CD14-positive monocyte (primary cell): Measurements from ENCODE around the gene TOR1B. TPM values are rescaled to one million over a fixed set of nuclear protein-coding genes. Genes with fewer than 3 reads are reported as not detected.

Experiments used
- DNase-seq, 3 donors: peaks; one replicate each; pipeline ENCODE4 v3.0.0-alpha.2; 2011 to 2022
- H2AFZ ChIP-seq: 2 replicates; pipeline ENCODE4 v1.6.0; 2012; ENCODE audit warnings: mild to moderate bottlenecking, low read depth, low read length, inconsistent platforms; ENCODE audit not compliant: insufficient read depth, poor library complexity, severe bottlenecking
- H3K27ac ChIP-seq, 2 donors: 1 replicate in 1 of 2; 2 replicates in 1 of 2; pipeline ENCODE4 v1.5.1; 2012 to 2013; ENCODE audit warnings: low read length in 2 of 2, control low read depth in 1 of 2, inconsistent platforms in 1 of 2, low read depth in 1 of 2, mild to moderate bottlenecking in 1 of 2
- H3K27me3 ChIP-seq, 2 donors: one replicate each; pipeline versions ENCODE4 v1.6.0 to v1.6.1; 2011 to 2013; ENCODE audit warnings: low read length in 2 of 2; ENCODE audit not compliant: control insufficient read depth in 2 of 2, insufficient read depth in 2 of 2
- H3K36me3 ChIP-seq, 2 donors: replicated peaks in 1 of 2; 1 replicate in 1 of 2; 2 replicates in 1 of 2; pipeline versions ENCODE4 v1.5.1 to v1.6.1; 2012 to 2013; ENCODE audit warnings: low read length in 2 of 2, control low read depth in 1 of 2, inconsistent platforms in 1 of 2, mild to moderate bottlenecking in 1 of 2; ENCODE audit not compliant: insufficient read depth in 2 of 2, control insufficient read depth in 1 of 2
- H3K4me1 ChIP-seq, 2 donors: 1 replicate in 1 of 2; 2 replicates in 1 of 2; pipeline versions ENCODE4 v1.5.1 to v1.6.1; 2012 to 2013; ENCODE audit warnings: low read length in 2 of 2, control low read depth in 1 of 2, inconsistent platforms in 1 of 2, mild to moderate bottlenecking in 1 of 2, moderate library complexity in 1 of 2; ENCODE audit not compliant: insufficient read depth in 2 of 2, control insufficient read depth in 1 of 2
- H3K4me2 ChIP-seq: replicated peaks from 2 replicates; pipeline ENCODE3; 2012; ENCODE audit warnings: low read length, moderate library complexity, mild to moderate bottlenecking; ENCODE audit not compliant: poor library complexity, severe bottlenecking; ENCODE audit errors: extremely low read depth
- H3K4me3 ChIP-seq, 3 experiments: fragments of 200-600 bp in 1 of 3; sonication (generic) in 1 of 3; replicated peaks in 1 of 3; 1 replicate in 2 of 3; 2 replicates in 1 of 3; pipeline ENCODE4 v1.5.1; 2011 to 2013; ENCODE audit warnings: low read length in 3 of 3, mild to moderate bottlenecking in 3 of 3, control low read depth in 2 of 3, low read depth in 2 of 3, inconsistent platforms in 1 of 3, moderate library complexity in 1 of 3
- H3K79me2 ChIP-seq: 2 replicates; pipeline ENCODE4 v1.6.0; 2012; ENCODE audit warnings: mild to moderate bottlenecking, control low read depth, inconsistent platforms, low read length, moderate library complexity; ENCODE audit not compliant: insufficient read depth
- H3K9ac ChIP-seq: 2 replicates; pipeline ENCODE4 v1.6.0; 2017; ENCODE audit warnings: low read length, mild to moderate bottlenecking; ENCODE audit not compliant: insufficient read depth, poor library complexity, severe bottlenecking
- H3K9me3 ChIP-seq, 2 donors: replicated peaks in 1 of 2; 1 replicate in 1 of 2; 2 replicates in 1 of 2; pipeline versions ENCODE4 v1.5.1 to v1.6.1; 2012 to 2013; ENCODE audit warnings: low read length in 2 of 2, control low read depth in 1 of 2; ENCODE audit not compliant: control insufficient read depth in 1 of 2, insufficient read depth in 1 of 2
- H4K20me1 ChIP-seq: 2 replicates; pipeline ENCODE4 v1.6.0; 2012; ENCODE audit warnings: mild to moderate bottlenecking, low read length, control low read depth, moderate library complexity; ENCODE audit not compliant: insufficient read depth
- H3K27ac Mint-ChIP-seq, 7 donors: one replicate each; pipeline ENCODE4 v1.8.0; 2020; ENCODE audit warnings: mild to moderate bottlenecking in 7 of 7, mixed read lengths in 7 of 7, moderate library complexity in 6 of 7, inconsistent platforms in 2 of 7
- H3K27me3 Mint-ChIP-seq, 3 donors: one replicate each; pipeline ENCODE4 v1.8.0; 2021 to 2022; ENCODE audit warnings: low read depth in 3 of 3, mild to moderate bottlenecking in 3 of 3, mixed read lengths in 3 of 3, moderate library complexity in 3 of 3, inconsistent platforms in 1 of 3
- H3K36me3 Mint-ChIP-seq, 2 donors: one replicate each; pipeline ENCODE4 v1.8.0; 2020; ENCODE audit warnings: mixed read lengths in 2 of 2, inconsistent platforms in 1 of 2, mild to moderate bottlenecking in 1 of 2
- H3K4me1 Mint-ChIP-seq: one replicate; pipeline ENCODE4 v1.8.0; 2020; ENCODE audit warnings: mild to moderate bottlenecking, mixed read lengths
- H3K4me3 Mint-ChIP-seq, 2 donors: one replicate each; pipeline ENCODE4 v1.8.0; 2020; ENCODE audit warnings: mild to moderate bottlenecking in 2 of 2, mixed read lengths in 2 of 2, moderate library complexity in 1 of 2
- H3K9me3 Mint-ChIP-seq, 7 donors: one replicate each; pipeline ENCODE4 v1.8.0; 2020 to 2022; ENCODE audit warnings: mixed read lengths in 7 of 7, mild to moderate bottlenecking in 6 of 7, moderate library complexity in 6 of 7, inconsistent platforms in 2 of 7
- CTCF ChIP-seq: fragments of 200-600 bp; IDR thresholded peaks from one replicate; pipeline ENCODE4 v1.8.0; 2022; ENCODE audit warnings: antibody characterized with exemption, mild to moderate bottlenecking
- WGBS: methylation state at CpG from one replicate; pipeline ENCODE4 v1.1.5; 2013; ENCODE audit warnings: missing lambda C conversion rate; ENCODE audit not compliant: insufficient coverage; 5-methylcytosine and 5-hydroxymethylcytosine counted together
- intact Hi-C, 2 donors: fragments of 100-400 bp; cut with micrococcal nuclease; formaldehyde crosslinking; loops; one replicate each; pipeline versions ENCODE4 v1.15.0 to v1.15.1; 2023
- polyA plus RNA-seq, 3 donors: library from polyadenylated mRNA; depleted of rRNA in 1 of 3; unstranded in 2 of 3; stranded (reverse) in 1 of 3; fragments of 300-500 nt in 2 of 3; fragments of >200 nt in 1 of 3; fragmentation: Illumina TruSeq in 2 of 3; gene quantifications; 1 replicate in 2 of 3; 2 replicates in 1 of 3; pipeline ENCODE4 v1.2.3, GENCODE V29; 2012 to 2021

Gene TOR1B
- polyA plus RNA-seq, 3 donors, result 15.8 to 22.5 (median 18.0) TPM

- peaks cover 7 to 11% of the 10 kb centered on the region in 2 donors for H3K4me1 ChIP-seq
- H3K4me3 ChIP-seq, result no peak overlapping the region
- Mint-ChIP-seq H3K4me3 (no peak overlapping the region), H3K4me1 (peaks cover 15% of the 10 kb centered on the region), H3K27ac (no peak overlapping the region), H3K27me3 (no peaks in the 10 kb centered on the region), H3K36me3 (peaks cover 42 to 46% of the 10 kb centered on the region in 2 donors), H3K9me3 (peaks cover 0 to 3% (median 0%) of the 10 kb centered on the region in 7 donors)
- no peaks in the 10 kb centered on the region for H4K20me1 ChIP-seq
- WGBS, result no CpG with 5 or more reads among the region's 4 CpGs
- no peak overlapping the region for H3K4me2 ChIP-seq
- no peak overlapping the region for H2AFZ ChIP-seq
- no peak for TF ChIP-seq CTCF
- H3K27me3 ChIP-seq, result no peaks in the 10 kb centered on the region
- no peak overlapping the region for H3K27ac ChIP-seq
- no peaks in the 10 kb centered on the region for H3K79me2 ChIP-seq
- H3K36me3 ChIP-seq, result peaks cover 33 to 39% of the 10 kb centered on the region in 2 donors
- intact Hi-C loops, result no loop called here
- H3K9me3 ChIP-seq, result no peaks in the 10 kb centered on the region
- DNase-seq, result no peak
- no peak overlapping the region for H3K9ac ChIP-seq
These were observed 45.9 kb downstream of the TOR1B start for GRCh38 chr9:129848712-129849441.

- Histone ChIP-seq H3K4me3 (no peak overlapping the region), H3K4me2 (no peak overlapping the region), H3K9ac (no peak overlapping the region), H3K4me1 (peaks cover 7 to 11% of the 10 kb centered on the region in 2 donors), H3K36me3 (peaks cover 37 to 49% of the 10 kb centered on the region in 2 donors), H4K20me1 (no peaks in the 10 kb centered on the region), H3K9me3 (no peaks in the 10 kb centered on the region), H3K27ac (no peak overlapping the region), H3K79me2 (no peaks in the 10 kb centered on the region), H3K27me3 (no peaks in the 10 kb centered on the region), H2AFZ (no peak overlapping the region)
- WGBS, result 33% methylated on average over 1 of the region's 6 CpGs
- Mint-ChIP-seq H3K27me3 (no peaks in the 10 kb centered on the region), H3K4me1 (peaks cover 15% of the 10 kb centered on the region), H3K4me3 (no peak overlapping the region), H3K27ac (no peak overlapping the region), H3K36me3 (peaks cover 52 to 56% of the 10 kb centered on the region in 2 donors), H3K9me3 (peaks cover 0 to 3% (median 0%) of the 10 kb centered on the region in 7 donors)
- intact Hi-C loops, result no loop called here
- no peak for DNase-seq
- no peak for TF ChIP-seq CTCF
These were observed 46.9 kb downstream of the TOR1B start for GRCh38 chr9:129849901-129850300.
